ENCODE results near the gene HIGD2A.

- TF ChIP-seq CTCF (IDR thresholded peaks at IDR 0.05): no peak
- TF ChIP-seq POLR2AphosphoS5 (IDR thresholded peaks at IDR 0.05): no peak
- no peak for TF ChIP-seq EP300 (IDR thresholded peaks at IDR 0.05)
- TF ChIP-seq POLR2A (IDR thresholded peaks at IDR 0.05): no peak
Measured at GRCh38 chr5:176359658-176360057, 28.9 kb upstream of the HIGD2A start.
